Measurements from ENCODE around the gene PRC1. TPM values are rescaled to one million over a fixed set of nuclear protein-coding genes. Genes with fewer than 3 reads are reported as not detected.

Gene PRC1
- total RNA-seq, 1 donor from 2014 or later: 3.8 TPM

DNA sequence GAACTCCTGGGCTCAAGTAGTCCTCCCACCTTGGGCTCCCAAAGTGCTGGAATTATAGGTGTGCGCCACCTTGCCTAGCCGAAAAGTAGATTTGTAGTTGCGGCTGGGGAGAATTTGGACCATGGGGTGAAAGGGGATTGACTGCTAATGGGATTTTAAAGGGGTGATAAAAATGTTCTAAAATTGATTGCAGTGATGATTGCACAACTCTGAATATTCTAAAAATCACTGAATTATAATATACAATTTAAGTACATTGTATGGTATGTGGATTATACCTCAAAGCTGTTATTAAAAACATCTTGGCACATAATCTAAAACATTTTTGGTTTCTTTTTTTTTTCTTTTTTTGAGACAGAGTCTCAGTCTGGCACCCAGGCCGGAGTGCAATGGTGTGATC lies 3.9 kb downstream of the PRC1 start:
- DNase-seq (ENCODE audit: low spot score): no peak

DNA sequence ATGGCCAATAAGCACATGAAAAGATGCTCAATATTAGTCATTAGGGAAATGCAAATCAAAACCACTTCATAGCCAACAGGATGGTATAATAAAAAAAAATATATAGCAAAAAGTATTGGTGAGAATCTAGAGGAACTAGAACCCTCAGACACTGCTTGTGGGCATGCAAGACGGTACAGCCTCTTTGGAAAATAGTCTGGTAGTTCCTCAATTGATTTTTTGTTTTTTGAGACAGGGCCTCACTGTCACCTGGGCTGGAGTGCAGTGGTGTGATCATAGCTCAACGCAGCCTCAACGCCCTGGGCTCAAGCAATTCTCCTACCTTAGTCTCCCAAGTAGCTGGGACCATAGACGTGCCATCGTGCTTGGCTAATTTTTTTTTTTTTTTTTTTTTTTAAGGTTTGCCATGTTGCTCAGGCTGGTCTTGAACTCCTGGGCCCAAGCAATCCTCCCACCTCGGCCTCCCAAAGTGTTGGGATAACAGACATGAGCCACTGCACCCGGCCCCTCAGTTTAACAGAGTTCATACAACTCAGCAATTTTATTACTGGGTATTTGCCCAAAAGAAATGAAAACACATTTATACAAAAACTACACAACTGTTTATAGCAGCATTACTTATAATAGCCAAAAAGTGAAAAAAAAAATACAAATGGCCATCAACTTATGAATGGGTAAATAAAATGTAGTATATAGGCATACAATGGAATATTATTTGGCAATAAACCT lies 5.1 kb downstream of the PRC1 start:
- no peak for DNase-seq (ENCODE audit: low spot score)

DNA sequence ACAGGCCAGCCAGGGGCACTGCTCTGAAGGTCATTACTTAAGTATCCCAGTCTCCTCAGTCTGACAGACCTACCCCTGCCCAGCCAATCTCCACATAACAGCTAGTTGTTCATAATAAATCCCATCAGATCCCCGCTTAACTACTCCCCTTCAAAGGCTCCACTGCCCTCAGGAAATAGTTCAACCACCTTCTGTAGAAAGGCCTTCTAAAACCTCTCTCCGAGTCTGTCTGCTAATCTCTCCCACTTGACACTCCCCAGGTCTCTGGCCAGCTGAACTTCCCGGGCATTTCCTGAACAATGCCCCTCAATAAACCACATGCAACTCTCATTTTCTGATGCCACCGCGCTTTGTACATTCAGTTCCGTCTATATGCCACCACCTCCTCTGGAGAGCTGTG lies 6.0 kb downstream of the PRC1 start:
- no peak for DNase-seq (ENCODE audit: low spot score)

DNA sequence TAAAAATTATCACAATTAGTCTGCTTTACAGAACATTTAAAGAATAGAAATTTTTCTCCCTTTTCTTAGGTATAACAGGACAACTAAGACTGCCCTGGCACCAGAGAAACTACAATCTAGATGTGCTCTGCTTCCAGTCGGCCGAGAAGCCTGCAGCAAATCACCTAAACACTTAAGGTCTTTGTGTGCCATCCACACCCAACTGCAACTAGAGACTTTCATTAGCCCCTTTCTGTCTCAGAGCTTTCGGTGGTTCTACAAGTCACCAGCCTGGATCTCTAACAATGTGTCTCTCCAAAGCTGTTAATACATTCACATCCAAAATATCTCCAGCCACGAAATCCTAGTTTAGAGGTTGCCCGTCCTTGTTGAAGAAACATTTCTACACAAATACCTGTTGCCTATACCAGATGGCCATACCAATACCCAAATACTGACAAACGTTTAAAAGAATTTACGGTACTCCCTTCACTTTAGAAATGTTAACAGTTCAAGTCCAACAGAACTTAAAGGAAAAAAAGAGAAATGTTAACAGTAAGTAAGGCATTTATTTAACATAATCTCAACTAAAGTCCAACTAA lies 6.7 kb downstream of the PRC1 start:
- DNase-seq (ENCODE audit: low spot score): no peak

DNA sequence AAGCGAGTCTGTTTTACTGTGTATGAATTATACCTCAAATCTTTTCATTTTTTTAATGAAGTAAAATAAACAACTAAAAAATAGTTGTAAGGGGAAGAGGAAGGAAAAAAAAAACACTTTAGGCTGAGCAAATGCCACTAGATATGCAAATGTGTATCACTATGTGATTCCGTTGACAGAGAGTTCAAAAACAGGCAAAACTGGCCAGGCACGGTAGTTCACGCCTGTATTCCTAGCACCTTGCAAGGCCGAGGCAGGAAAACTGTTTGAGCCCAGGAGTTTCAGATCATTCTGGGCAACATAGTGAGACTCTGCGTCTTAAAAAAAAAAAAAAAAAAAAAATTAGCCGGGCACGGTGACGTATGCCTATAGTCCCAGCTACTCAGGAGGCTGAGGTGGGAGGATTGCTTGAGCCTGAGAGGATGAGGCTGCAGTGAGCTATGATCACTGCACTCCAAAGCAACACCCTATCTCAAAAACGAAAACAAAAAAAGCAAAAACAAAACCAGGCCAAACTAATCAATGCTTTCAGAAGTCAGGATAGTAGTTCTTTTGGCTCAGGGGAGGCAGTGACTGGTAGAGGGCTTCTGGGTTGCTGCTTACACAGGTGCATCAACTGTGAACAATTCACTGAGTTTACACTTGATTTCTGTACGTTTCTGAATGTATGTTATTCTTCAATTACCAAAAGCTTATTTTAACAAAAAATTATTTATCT lies 7.4 kb downstream of the PRC1 start:
- no peak for DNase-seq (ENCODE audit: low spot score)

DNA sequence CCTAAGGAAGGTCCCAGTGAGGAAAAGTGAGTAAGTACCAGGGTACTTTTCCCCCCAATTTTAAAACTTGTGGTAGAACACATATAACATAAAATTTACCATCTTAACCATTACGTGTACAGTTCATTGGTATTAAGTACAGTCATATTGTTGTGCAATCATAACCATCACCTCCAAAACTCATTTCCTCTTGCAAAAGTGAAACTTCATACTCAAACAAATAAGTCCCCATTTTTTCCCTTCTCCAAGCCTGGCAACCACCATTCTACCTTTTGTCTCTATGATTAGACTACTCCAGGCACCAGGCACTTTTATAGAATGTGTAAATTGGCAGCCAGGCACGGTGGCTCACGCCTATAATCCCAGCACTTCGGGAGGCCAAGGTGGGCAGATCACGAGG lies 12.2 kb downstream of the PRC1 start:
- DNase-seq (ENCODE audit: low spot score): no peak

DNA sequence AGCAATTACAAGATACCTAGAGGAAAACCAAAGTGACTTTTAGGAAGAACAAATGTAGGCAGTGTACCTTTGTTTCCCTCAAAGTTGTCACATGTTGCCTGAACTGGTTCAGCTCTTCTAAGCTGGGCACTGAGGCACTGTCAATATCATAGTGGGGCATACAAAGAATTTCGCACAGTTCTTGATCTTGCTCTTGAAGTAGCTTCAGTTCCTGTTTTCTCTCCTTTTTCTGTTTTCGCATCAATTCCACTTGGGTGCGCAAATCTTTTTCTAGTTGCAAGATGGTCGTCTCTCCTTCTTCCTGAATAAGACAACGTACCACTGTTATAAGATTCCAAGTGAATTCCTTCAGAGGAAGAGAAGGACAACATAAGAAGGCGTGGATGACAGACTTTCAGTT lies 12.7 kb downstream of the PRC1 start:
- DNase-seq (ENCODE audit: low spot score): no peak

DNA sequence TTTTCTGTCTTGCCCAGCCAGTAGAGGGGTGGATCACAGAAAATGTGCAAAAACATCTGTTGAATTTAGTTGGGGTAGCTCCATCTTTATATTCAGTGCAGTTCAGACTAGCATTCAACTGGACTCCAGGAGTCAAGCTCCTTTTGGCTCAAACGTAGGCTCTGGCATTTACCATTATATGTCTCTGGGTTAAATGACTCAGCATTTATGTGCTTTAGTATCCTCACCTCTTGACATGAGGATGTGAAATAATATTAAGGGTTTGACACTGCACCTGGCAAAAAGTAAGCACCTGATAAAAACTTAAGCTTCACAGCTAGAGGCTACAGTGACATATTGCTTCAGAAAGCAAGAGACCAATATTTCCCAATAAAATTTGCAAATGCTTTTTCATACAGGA lies 14.8 kb downstream of the PRC1 start:
- no peak for DNase-seq (ENCODE audit: low spot score)

DNA sequence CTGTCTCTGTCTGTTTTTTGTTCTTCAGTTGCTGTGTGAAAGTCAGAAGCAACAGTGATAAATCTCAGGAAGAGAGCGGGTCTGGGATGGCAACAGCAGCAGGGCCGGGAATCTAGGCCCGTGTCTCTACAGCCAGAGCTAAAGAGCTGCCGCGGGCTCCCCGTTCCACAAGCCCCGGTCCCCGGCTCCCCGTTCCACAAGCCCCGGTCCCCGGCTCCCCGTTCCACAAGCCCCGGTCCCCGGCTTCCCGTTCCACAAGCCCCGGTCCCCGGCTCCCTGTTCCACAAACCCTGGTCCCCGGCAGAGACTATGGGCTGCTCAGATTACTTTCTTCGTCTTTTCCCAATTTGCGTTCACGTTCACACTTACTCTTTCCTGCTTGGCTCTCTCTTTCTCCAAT lies 20.1 kb downstream of the PRC1 start:
- DNase-seq (ENCODE audit: low spot score): no peak

DNA sequence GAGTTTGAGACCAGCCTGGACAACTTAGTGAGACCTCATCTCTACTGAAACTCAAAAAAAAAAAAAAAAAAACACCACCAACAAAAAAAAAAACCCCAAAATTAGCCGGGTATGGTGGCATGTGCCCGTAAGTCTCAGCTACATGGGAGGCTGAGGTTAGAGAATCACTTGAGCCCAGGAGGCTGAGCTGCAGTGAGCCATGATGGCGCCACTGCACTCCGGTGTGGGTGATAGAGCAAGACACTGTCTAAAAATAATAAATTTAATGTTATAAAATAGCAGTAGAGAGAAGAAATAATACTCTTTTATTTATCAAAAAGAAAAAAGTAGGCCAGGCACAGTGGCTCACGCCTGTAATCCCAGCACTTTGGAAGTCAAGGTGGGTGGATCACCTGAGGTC lies 22.2 kb downstream of the PRC1 start:
- DNase-seq (ENCODE audit: low spot score): no peak

DNA sequence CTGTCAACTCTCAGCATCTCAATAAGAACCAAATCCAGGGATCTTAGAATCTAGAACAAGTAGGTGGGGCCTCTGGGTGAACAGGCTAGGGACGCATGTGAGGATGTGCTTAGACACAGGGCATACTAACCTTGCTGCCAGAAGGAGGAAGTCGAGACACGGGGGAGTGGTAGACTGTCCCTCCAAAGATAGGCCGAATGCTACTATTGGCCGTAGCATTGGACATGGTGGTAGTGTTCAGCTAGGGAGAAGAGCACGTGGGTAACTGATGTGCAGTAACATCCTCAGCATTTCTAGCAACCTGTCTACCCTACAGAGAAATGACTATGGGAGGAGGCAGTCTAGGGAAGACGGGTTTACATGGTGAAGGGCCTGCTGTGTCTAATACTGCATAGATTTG lies 24.1 kb downstream of the PRC1 start:
- no peak for DNase-seq (ENCODE audit: low spot score)

DNA sequence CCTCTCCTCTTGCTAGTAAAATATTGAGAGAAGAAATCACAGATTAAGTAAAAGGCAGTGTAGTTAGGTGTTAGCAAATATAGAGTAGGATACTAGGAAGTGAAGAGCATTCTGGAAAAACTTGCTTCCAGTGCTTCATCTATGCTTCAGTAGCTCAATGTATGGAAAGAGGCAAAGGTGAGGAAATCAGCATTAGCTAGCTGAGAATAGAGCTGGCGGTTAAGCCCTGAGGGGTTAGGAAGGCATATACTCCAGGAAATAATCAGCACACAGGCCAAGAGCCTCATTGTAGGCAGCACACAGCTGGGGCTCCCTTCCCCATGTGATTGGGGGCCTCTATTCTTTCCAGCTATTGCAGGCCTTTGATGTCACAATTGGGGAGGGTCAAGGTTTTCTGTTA lies 25.9 kb downstream of the PRC1 start:
- no peak for DNase-seq (ENCODE audit: low spot score)

DNA sequence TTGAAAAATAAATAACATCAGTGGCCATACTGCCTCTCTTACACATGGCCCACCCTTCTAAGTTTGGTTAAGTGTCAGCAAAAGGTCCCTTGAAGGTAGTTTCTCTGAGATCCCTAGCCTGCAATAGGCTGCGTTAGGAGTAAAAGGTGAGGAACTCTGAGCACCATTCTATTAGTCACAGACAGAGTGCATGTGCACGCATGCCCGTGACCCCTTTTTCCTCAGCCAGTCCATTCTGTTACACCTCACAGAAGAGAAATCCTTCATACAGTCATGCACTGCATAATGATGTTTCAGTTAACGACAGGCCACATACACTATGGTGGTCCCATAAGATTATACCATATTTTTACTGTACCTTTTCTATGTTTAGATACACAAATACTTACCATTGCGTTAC lies 27.1 kb downstream of the PRC1 start:
- DNase-seq (ENCODE audit: low spot score): no peak

DNA sequence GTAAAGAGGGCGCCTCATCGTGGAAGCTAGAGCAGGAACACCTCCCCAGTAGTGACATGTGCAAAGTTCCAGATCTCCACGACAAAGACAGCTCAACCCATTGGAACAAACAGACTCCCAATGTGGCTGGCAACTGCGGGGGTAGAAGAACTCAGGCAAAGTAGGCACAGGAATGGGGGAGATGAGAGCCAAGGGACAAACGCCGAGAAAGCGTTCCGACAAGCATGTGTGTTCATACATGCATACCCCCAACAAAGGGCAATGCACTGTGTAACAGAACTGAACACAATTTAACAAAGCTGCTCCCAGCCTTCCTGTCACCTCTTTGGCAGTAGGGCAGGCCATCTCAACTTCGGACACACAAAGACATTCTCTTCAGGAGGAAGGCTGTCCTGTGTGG lies 28.1 kb downstream of the PRC1 start:
- DNase-seq (ENCODE audit: low spot score): no peak

DNA sequence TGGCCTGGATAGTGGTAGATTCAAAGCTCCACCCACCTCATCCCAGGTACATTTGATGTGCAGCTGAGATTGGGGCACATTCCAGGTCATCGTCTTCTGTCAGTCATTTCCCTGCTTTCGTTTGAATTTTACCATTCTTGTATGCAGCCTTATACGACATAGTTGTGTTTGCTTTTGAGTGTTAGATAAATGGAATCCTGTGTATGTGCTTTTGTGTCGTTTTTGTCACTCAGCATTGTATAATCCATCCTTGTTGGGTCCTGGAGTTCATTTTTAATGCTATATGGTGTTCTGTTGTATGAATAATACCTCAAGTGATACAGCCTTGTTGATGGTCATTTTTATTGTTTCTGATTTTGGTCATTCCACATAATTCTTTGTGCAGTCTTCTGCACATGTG lies 32.3 kb downstream of the PRC1 start:
- DNase-seq (ENCODE audit: low spot score): no peak

DNA sequence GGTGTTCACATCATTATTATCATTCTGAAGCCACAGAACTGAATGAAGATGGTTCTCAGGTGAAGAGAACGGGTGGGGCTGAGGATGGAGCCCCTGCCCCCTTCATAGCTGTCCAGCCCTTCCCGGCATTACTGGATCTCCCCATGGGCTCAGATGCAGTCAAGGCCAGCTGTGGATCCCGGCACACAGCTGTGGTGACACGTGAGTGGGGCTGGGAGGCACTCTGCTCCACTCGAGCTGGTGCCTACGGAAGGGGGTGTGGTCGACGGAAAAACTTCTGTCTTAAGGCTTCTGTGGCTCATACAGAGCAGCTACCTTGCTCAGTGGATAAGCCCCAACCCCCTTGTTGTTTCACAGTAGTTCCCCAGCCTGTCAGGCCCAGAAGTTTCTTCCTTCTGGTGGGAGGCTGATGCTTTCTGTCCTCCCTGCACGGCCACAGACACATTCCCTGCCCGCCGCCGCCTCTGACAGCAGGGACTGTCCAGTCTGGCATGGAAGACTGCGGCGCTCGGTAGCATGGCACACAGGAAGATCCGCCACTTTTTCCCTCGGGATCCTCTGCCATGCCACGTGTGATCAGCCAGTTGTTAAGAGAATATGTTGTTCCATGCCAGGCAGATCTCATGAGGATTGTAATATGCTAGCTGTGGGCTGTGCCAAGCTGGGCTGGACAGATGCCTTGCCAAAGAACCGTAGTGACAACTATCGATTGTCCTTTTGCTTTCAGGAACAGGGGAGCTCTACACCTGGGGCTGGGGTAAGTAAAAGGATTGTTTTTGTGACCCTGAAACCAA lies 33.8 kb downstream of the PRC1 start:
- DNase-seq (ENCODE audit: low spot score): no peak

DNA sequence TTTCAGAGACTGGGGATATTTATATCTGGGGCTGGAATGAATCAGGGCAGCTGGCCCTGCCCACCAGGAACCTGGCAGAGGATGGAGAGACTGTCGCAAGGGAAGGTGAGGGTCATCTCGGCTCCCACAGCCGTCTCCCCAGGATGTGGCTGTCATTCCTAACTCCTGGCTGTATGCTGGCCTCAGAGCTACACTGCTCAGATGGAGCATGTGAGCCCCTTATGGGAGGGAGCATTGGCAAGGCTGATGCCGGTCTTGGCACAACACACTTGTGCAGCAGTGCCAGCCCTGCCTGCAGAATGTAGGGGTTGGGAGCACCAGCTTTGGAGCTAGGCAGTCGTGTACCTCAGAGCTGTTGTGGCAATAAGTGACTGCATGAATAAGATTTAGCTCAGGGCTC lies 34.4 kb downstream of the PRC1 start:
- no peak for DNase-seq (ENCODE audit: low spot score)

DNA sequence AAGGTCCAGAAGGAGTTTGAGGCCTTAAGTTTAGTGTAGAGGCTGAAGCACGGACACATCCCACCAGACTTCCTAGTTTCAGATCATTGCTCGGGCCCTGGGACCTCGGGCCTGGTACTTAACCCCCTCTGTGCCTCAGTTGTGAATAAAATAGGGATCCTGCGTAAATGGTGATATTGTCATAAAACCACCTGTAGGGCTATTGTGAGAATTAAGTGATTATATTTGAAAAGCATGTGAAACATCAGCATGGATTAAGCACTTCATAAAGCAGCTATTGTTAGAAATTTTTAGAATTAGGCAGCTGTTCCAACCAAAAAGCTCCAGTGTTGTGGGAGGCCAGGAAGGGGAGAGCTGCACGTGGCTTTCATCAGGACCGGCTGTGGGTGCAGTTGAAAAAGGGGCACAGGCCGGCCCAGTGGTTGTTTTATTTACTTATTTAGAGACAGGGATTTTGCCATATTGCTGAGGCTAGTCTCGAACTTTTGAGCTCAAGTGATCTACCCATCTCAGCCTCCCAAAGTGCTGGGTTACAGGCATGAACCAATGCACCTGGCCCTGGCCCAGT lies 35.2 kb downstream of the PRC1 start:
- DNase-seq (ENCODE audit: low spot score): no peak

DNA sequence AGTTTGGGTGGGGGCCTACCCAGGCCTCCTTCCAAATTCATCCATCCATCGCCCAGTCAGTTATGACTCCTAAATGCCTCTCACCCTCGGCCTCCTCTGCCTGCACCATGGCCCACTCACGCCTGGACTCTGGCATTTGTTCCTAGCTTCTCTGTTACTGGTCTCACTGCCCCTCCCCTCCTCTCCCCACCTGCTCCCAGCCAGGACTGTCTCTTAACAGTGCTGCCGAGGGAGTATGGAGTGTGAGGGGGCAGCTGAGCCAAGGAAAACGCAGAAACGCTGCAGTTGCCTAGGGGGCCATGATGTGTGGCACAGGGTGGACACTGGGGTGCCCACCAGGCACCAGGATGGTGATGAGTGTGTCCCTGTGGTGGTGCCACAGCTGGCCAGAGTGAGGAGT lies 36.5 kb downstream of the PRC1 start:
- no peak for DNase-seq (ENCODE audit: low spot score)

DNA sequence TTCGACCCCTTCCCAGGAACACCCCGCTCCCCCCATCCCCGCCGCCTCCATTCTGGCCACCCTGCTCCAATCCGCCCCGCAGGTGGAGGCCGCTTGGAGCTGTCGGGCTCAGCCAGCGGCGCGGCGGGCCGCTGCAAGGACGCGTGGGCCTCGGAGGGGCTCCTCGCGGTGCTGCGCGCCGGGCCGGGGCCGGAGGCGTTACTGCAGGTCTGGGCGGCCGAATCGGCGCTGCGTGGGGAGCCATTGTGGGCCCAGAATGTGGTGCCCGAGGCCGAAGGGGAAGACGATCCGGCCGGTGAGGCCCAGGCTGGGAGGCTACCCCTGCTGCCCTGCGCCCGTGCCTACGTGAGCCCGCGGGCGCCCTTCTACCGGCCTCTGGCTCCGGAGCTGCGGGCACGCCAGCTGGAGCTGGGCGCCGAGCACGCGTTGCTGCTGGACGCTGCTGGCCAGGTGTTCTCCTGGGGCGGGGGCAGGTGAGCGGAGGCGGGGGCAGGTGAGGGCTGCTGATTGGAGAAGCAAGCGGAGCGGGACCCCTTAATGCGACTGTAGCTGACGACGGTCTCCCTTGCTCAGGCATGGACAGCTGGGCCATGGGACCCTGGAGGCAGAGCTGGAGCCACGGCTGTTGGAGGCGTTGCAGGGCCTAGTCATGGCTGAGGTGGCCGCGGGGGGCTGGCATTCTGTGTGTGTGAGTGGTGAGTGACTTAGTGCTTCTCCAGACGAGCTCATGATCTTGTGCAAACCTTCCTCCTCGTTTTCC lies 37.1 kb downstream of the PRC1 start:
- no peak for DNase-seq (ENCODE audit: low spot score)
